ENCODE results near the gene ANTXR1.

The ANTXR1 gene

DNA sequence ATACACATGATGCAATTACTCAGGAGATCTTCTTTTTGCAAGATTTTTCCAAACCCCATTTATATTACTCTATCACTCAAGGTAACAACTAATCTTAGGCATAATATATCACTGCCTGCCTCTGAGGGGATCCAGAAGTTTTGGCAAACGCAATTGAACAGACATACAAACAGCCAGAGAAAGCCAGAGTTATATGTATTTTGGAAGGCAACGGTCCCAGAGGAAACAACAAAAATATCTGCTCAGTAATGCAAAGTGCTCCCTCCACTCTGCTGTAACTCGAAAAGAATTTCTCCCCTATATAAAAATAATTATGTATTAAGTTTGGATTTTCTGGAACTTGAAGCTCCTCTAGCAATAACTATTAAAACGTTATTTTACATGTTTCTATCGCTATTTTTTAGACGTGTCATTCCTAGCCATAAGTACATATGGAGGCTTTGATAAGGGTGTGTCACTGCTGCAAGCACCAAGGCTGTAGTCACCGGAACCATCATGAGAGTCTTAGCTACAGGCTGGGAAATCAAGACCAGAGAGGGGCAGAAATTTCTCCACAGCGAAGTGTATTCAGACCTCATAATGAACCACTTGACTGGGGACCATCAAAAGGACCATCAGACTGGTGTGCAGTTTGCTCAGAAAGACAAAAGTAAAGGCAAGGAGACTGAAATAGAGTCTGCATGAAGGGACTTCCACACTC, 42.3 kb upstream of the ANTXR1 start:
- Histone ChIP-seq H3K9ac (no peak overlapping the region), H3K79me2 (ENCODE audit: insufficient read depth, low read depth) (no peaks in the 10 kb centered on the region), H3K36me3 (ENCODE audit: insufficient read depth) (no peaks in the 10 kb centered on the region), H3K27me3 (ENCODE audit: insufficient read depth, low read depth) (no peaks in the 10 kb centered on the region), H4K20me1 (ENCODE audit: insufficient read depth) (no peaks in the 10 kb centered on the region), H3K4me3 (IDR thresholded peaks at IDR 0.05; ENCODE audit: insufficient read depth, low read depth, low read length) (no peak overlapping the region), H3K4me1 (ENCODE audit: low read depth, poor library complexity, severe bottlenecking) (no peaks in the 10 kb centered on the region), H2AFZ (ENCODE audit: low read depth) (no peak overlapping the region), H3K27ac (no peak overlapping the region), H3K4me2 (no peak overlapping the region)
- TF ChIP-seq, protein P1, sequence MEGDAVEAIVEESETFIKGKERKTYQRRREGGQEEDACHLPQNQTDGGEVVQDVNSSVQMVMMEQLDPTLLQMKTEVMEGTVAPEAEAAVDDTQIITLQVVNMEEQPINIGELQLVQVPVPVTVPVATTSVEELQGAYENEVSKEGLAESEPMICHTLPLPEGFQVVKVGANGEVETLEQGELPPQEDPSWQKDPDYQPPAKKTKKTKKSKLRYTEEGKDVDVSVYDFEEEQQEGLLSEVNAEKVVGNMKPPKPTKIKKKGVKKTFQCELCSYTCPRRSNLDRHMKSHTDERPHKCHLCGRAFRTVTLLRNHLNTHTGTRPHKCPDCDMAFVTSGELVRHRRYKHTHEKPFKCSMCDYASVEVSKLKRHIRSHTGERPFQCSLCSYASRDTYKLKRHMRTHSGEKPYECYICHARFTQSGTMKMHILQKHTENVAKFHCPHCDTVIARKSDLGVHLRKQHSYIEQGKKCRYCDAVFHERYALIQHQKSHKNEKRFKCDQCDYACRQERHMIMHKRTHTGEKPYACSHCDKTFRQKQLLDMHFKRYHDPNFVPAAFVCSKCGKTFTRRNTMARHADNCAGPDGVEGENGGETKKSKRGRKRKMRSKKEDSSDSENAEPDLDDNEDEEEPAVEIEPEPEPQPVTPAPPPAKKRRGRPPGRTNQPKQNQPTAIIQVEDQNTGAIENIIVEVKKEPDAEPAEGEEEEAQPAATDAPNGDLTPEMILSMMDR (conservative IDR thresholded peaks at IDR 0.05; ENCODE audit: low read depth, low read length) = no peak

DNA sequence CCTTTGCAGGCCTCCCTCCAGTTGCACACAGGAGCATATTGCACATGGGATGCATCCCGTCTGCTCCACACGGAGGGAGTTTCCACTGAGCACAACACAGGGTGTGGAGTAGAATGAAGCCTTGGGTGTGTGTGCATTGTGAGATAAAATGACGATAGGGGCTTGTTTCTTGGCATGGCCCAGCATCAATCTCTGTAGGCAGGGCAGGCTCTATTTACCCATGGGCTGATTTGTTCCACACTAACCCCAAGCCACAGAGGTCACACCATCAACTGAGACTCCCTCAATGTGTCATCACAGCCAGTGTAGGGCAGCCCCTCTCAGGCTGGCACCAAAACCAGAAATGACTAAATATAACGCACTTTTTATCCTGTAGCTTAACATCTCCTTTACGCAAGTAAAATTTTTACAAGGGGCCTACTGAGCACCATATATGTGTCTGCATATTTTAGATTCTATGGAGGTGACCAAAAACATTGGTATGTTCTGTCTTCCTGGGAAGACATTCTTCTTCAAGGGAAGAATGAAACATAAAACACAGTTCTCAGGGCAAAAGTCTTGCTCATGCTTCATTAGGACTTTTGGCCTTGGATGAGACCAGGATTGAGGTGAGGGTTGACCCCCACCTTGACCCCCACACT, 41.3 kb upstream of the ANTXR1 start:
- Histone ChIP-seq H3K4me3 (IDR thresholded peaks at IDR 0.05; ENCODE audit: insufficient read depth, low read depth, low read length) (no peak overlapping the region), H3K27ac (no peak overlapping the region), H3K9ac (no peak overlapping the region), H3K79me2 (ENCODE audit: insufficient read depth, low read depth) (no peaks in the 10 kb centered on the region), H2AFZ (ENCODE audit: low read depth) (no peak overlapping the region), H3K36me3 (ENCODE audit: insufficient read depth) (no peaks in the 10 kb centered on the region), H4K20me1 (ENCODE audit: insufficient read depth) (no peaks in the 10 kb centered on the region), H3K27me3 (ENCODE audit: insufficient read depth, low read depth) (no peaks in the 10 kb centered on the region), H3K4me2 (no peak overlapping the region), H3K4me1 (ENCODE audit: low read depth, poor library complexity, severe bottlenecking) (no peaks in the 10 kb centered on the region)
- TF ChIP-seq, protein P1 (conservative IDR thresholded peaks at IDR 0.05; ENCODE audit: low read depth, low read length) = no peak

DNA sequence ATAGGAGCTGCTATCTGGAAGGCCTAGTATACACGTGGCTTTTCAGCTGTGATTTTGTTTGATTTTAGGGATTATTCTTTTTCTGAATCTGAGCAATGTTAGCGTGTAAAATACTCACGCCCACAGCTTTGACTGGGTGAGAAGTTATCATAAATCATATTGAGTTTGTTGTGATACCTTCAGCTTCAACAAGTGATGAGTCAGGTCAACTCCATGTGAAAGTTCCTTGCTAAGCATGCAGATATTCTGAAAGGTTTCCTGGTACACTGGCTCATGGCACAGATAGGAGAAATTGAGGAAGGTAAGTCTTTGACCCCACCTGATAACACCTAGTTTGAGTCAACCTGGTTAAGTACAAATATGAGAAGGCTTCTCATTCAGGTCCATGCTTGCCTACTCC, 38.7 kb upstream of the ANTXR1 start, which contains the start of gene GKN1:
TSS of gene GKN1 (plus strand) at position 386 of the 400 bp plus-strand sequence. CDS start 42 bp downstream, outside the sequence.
- Histone ChIP-seq H3K27me3 (ENCODE audit: insufficient read depth, low read depth) (no peaks in the 10 kb centered on the region), H3K9ac (no peak within 1 kb of the TSS), H3K27ac (no peak within 1 kb of the TSS), H4K20me1 (ENCODE audit: insufficient read depth) (no peaks in the 10 kb centered on the region), H3K79me2 (ENCODE audit: insufficient read depth, low read depth) (no peaks in the 10 kb centered on the region), H2AFZ (ENCODE audit: low read depth) (no peak within 1 kb of the TSS), H3K4me2 (no peak within 1 kb of the TSS), H3K4me1 (ENCODE audit: low read depth, poor library complexity, severe bottlenecking) (no peaks in the 10 kb centered on the region), H3K4me3 (IDR thresholded peaks at IDR 0.05; ENCODE audit: insufficient read depth, low read depth, low read length) (no peak within 1 kb of the TSS), H3K36me3 (ENCODE audit: insufficient read depth) (no peaks in the 10 kb centered on the region)
- TF ChIP-seq, protein P1 (conservative IDR thresholded peaks at IDR 0.05; ENCODE audit: low read depth, low read length) = no peak

DNA sequence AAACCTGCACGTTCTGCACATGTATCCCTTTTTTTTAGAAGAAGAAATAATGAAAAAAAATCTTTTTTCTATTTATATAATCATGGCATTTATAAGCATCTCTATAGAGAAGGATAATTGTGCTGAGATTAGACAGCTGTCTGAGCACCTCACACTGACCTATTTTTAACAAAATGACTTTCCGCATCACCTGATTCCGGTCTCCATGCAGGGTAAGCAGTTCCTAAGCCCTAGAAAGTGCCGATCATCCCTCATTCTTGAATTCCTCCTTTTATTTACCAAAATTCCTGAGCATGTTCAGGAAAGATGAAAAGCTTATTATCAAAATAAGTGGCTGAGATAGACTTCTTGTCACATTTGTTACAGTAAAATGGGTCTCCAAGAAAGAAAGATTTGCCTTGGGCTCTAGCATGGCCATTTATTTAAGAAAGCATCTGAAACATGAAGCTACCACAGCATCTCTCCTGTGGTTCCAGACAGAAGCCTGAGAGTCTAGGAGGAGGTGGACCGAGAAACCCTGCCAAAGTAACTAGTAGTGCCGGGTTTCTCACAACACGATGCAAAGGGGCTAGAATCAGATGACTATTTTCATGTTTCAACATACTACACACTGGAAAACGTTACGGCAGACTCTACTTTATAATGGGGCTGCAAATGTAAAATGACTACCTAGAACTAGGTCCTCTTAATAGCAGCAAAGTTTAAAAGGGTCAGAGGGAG, 37.9 kb upstream of the ANTXR1 start:
- TF ChIP-seq, protein P1 (conservative IDR thresholded peaks at IDR 0.05; ENCODE audit: low read depth, low read length) = no peak
- H3K4me1 ChIP-seq (ENCODE audit: low read depth, poor library complexity, severe bottlenecking) = no peaks in the 10 kb centered on the region
- H3K79me2 ChIP-seq (ENCODE audit: insufficient read depth, low read depth) = no peaks in the 10 kb centered on the region
- no peaks in the 10 kb centered on the region for H3K36me3 ChIP-seq (ENCODE audit: insufficient read depth)
- H3K9ac ChIP-seq = no peak overlapping the region
- H3K4me2 ChIP-seq = no peak overlapping the region
- H2AFZ ChIP-seq (ENCODE audit: low read depth) = no peak overlapping the region
- no peak overlapping the region for H3K27ac ChIP-seq
- no peaks in the 10 kb centered on the region for H4K20me1 ChIP-seq (ENCODE audit: insufficient read depth)
- H3K4me3 ChIP-seq (IDR thresholded peaks at IDR 0.05; ENCODE audit: insufficient read depth, low read depth, low read length) = no peak overlapping the region
- no peaks in the 10 kb centered on the region for H3K27me3 ChIP-seq (ENCODE audit: insufficient read depth, low read depth)

All from KMS-11 (cell line).